Suppressor macrophage treated with lipopolysaccharide for 4 hours (primary cell): ENCODE results near the gene LAG3.
"Not testable (repeated sequence)": the region's sequence is repeated elsewhere in the genome, so short reads cannot be mapped to it uniquely, and the experiment has no call there.

Experiments used
- DNase-seq: peaks from one replicate; pipeline ENCODE4 v3.0.0-alpha.2; 2020

Gene LAG3

GRCh38 chr12:6772331-6772695, at the start of gene LAG3:
Gene LAG3, plus strand, starts transcription at chr12:6772520. Its CDS starts 333 bp downstream, at chr12:6772853.
- peak; percentile 46 for DNase-seq

DNA sequence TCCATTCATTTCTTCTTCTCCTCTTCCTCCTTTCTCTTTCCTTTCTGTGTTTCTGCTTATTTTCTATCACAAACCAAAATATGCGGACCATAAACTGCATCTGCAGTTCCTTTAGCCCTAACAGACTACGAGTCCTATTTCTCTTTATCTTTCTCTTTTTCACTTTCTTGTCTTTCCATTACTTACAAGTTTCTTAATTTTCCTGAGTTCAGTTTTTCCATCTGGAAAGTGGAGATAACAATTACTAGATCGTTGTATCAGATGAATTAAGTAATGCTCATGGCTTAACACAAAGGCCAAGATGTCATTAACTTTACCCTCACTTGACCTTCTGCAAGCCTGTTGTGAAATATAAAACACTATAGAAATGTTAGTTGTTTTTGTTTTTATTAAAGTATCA, 49.5 kb upstream of the LAG3 start:
- no peak for DNase-seq

DNA sequence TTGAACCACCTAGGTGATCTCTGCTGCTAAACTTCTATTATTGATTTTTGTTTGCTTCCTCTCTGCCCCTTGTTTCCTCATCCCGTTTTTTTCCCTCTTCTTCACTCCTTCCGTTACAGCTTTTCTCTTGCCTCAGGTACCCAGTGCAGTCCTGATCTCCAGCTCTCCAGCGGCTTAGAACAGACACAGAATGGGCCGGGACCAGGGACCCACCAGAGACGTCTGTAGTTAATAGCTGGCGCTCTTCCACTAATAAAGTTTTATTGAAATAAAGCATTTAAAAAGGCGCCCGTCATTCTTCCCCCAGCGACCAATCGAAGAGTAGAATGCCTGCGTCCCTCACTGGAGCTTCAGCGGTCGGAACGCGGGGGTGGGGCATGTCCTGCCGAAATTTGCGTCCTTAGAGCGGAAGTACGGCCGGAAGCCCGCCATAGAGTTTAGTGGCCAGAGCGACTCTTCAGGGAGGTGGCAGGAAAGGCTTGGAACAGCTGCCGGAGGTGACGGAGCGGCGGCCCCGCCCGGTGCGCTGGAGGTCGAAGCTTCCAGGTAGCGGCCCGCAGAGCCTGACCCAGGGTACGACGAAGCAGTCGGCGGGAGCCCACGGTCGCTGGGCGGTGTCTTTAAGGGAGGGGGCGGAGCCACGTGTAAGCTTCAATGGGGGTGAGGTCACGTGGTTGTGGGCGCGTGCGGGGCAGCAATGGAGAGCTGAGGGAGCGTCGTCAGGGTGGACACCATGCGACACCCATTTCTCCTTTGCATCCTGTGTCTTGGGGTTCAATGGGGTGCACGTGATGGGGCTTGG, 48.5 kb upstream of the LAG3 start, which contains the start of gene COPS7A:
Gene COPS7A (plus strand): TSS at position 440 of the 802 bp plus-strand sequence. CDS start 611 bp downstream, outside the sequence.
- DNase-seq: peak; percentile 98

GRCh38 chr12:6724409-6724797, 47.9 kb upstream of the LAG3 start:
- peak; percentile 53 for DNase-seq

DNA sequence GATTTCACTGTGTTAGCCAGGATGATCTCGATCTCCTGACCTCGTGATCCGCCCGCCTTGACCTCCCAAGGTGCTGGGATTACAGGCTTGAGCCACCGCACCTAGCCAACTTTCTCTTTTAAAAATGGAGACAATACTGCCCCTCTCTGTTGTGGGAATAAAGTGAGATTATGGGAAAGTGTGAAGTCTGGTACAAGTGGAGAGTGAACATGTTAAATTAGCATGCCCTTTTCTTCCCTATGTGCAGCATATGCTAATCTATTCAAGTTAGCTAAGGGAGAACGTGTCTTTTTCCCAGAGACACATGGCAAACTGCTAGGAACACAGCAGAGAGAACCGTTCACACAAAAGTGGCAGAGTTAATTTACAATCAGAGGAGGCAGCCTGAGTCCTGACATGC, 47.0 kb upstream of the LAG3 start:
- no peak for DNase-seq

DNA sequence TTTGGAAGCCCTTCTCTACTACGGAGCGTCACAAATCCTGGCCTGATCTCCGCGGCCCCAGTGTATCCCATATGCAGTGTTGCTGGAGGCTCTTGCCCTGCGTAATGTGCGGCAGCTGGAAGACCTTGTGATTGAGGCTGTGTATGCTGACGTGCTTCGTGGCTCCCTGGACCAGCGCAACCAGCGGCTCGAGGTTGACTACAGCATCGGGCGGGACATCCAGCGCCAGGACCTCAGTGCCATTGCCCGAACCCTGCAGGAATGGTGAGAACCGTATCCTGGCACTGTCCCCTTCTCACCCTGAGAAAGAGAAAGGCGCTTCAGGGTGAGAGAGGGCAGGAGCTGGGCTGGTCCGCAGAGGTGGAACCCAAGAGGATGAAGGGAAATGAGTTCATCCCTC, 43.1 kb upstream of the LAG3 start:
- no peak for DNase-seq

DNA sequence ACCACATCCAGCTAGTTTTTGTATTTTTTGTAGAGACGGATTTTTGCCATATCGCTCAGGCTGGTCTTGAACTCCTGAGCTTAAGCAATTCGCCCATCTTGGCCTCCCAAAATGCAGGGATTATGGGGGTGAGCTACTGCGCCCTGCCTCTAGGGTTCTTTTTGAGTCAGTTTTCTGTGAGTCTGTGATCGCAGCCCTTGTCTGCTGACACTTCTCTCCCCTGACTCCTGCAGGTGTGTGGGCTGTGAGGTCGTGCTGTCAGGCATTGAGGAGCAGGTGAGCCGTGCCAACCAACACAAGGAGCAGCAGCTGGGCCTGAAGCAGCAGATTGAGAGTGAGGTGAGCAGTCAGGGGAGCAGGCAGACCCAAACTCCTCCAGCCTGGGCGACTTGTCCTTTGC, 42.2 kb upstream of the LAG3 start:
- no peak for DNase-seq

GRCh38 chr12:6734506-6735387, 37.6 kb upstream of the LAG3 start:
- no peak for DNase-seq

DNA sequence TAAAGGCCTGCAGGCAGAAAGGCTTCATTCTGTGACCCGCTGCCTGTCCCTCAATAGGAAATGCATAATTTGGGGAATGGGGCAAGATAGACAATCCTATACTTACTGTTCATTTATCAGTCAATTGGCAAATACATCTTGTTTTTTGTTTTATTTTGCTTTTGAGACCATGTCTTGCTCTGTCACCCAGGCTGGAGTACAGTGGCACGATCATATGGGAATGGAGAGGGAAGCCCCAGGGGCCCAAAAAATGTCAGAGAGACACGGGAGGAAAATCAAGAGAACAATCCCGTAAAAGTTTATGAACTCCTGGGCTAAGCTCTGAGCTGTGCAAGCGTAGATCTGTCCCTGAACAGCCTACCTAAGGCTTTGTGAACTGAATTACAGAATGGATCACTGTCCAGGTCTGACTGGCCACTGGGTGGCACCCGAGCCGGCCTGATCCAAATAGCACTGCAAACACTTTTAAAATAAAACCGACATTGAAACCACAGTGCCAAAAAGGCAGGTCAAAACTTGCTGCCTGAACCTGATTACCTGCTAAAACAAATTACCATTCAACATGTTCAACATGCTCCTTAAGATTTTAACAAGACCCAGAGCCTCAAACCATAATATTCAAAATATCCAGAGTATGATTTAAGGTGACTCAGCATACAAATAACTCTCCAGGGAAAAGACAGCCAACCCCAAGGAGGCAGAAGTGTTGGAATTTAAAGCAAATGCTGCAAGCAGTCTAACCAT, 36.7 kb upstream of the LAG3 start:
- DNase-seq: peak; percentile 62

GRCh38 chr12:6736754-6737153, 35.6 kb upstream of the LAG3 start:
- DNase-seq: no peak

DNA sequence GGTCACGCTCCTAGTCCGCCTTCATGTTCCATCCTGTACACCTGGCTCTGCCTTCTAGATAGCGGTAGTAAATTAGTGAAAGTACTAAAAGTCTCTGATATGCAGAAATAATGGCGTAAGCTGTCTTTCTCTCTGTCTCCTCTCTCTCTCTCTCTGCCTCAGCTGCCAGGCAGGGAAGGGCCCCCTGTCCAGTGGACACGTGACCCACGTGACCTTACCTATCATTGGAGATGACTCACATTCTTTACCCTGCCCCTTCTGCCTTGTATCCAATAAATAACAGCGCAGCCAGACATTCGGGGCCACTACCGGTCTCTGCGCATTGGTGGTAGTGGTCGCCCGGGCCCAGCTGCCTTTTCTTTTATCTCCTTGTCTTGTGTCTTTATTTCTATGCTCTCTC, 30.2 kb upstream of the LAG3 start:
- not testable (repeated sequence) for DNase-seq

GRCh38 chr12:6742834-6743233, 29.5 kb upstream of the LAG3 start:
- DNase-seq: peak; percentile 56

- peak; percentile 57 for DNase-seq
Observed at GRCh38 chr12:6743300-6743699, 29.0 kb upstream of the LAG3 start.

- DNase-seq: peak; percentile 81
Observed at GRCh38 chr12:6745741-6746525, 26.4 kb upstream of the LAG3 start.

- peak; percentile 18 for DNase-seq
Observed at GRCh38 chr12:6747216-6747615, 25.1 kb upstream of the LAG3 start.

DNA sequence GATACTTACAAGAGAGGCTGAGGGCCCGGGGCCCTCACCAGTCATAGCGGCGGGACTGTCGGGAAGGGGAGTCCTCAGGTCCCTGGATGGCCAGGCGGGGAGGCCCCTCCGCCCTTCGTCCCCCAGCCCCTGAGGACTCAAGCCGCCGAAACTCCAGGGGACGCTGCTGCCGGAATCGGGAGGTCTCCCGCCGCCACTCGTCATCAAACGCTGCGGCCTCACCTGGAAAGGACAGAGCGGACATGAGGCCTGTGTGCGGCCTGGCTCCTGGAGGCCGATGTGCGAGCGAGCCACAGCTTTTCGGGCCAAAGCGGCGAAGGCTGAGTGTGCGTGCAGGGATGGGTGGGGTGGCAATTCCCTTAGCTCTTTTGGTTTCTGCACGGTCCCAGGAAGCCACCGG, 23.6 kb upstream of the LAG3 start:
- no peak for DNase-seq

GRCh38 chr12:6750506-6750905, 21.8 kb upstream of the LAG3 start:
- DNase-seq: no peak

- no peak for DNase-seq
Observed at GRCh38 chr12:6751767-6752166, 20.6 kb upstream of the LAG3 start.

GRCh38 chr12:6752167-6752920, 20.0 kb upstream of the LAG3 start:
- DNase-seq: no peak

DNA sequence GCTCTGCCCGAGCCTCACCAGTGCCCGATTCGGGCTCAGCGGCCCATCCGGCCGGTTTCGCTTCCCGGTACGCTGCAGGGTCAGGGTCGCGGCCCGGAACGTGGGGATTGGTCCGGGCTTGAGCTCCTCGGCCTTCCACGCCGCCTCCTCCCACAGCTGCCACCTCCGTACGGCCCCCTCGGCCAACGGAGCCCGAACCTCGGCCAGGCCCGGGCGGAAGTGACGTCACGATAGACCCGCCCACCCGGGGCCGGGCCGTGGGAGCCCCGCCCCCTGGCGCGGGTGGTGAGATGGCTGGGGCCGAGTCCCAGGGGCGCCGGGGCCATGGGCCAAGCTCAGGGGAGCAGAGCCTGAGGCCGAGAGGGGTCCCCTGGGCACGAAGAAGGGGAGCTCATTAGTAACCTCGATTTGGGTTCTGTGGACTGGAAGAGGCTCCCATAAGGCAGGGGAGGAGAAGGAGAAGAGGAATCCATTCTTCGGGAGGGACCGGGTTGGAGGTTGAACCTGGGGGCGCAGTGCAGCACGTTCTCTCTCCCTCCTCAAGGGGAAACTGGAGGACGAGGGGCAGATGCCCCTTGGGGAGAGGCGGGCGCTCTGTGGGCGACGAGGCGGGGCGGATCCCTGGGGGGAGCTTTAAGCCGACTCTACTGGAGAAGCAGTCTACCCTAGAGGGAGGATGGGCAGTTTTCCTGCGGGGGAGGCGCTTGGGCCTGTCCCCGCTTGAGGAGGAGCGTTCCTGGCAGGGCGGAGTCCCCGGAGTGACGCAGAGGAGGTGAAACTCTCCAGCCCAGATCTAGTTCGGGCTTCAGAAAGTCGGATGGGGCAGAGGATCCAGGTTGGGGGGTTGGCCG, 19.2 kb upstream of the LAG3 start, which contains the start of gene MLF2:
Gene MLF2 (minus strand): TSS at position 221 of the 851 bp plus-strand sequence. CDS start 807 bp downstream, outside the sequence.
- DNase-seq: peak; percentile 99
